Right ventricle myocardium inferior (tissue), 1 donor: Measurements from ENCODE around the gene AKR1A1. TPM values are rescaled to one million over a fixed set of nuclear protein-coding genes. Genes with fewer than 3 reads are reported as not detected.
A peak's percentile ranks its signal among the peaks of the same experiment; 100 is the strongest.
"Not testable (repeated sequence)": the region's sequence is repeated elsewhere in the genome, so short reads cannot be mapped to it uniquely, and the experiment has no call there.

ENCODE experiments used
- ATAC-seq: fragments of 200-7000 bp; cut with Tn5 transposase; one replicate; pipeline ENCODE4 v1.9.1; 2020; ENCODE audit warnings: mild to moderate bottlenecking, moderate library complexity
- DNase-seq: peaks from one replicate; pipeline ENCODE4 v3.0.0; 2021; ENCODE audit errors: missing footprints
- intact Hi-C: fragments of 100-400 bp; cut with DNase I; formaldehyde crosslinking; loops from one replicate; pipeline ENCODE4 v1.11.0; 2022
- long read RNA-seq: library from polyadenylated mRNA; unstranded; transcript quantifications from one replicate; pipeline ENCODE4 v2.0.0, GENCODE V29; 2021
- total RNA-seq: library from RNA; stranded (reverse); fragmentation: NEBNext Ultra II Directional; extraction: Animal tissue kit (Norgen Biotek cat#: 25700); gene quantifications from one replicate; pipeline ENCODE4 v1.2.1, GENCODE V29; 2021
- donor health status: DM: no; HTN: yes; CAD: no; lungs with severe emphysema.

Gene AKR1A1
- 55.9 TPM for total RNA-seq
- long read RNA-seq, transcript AKR1A1-202 (10 exons, 1,818 nt), result minor isoform, 7 of 25 reads
- long read RNA-seq, transcript AKR1A1-201 (9 exons, 1,166 nt), result major isoform, 9 of 25 reads
- long read RNA-seq, partial matches to known transcripts, result 1 of 25 reads
- long read RNA-seq, other reads (novel, unspliced or antisense), result 7 of 25 reads

GRCh38 chr1:45550401-45551351 lies at the start of gene AKR1A1:
Gene AKR1A1 (plus strand): TSS chr1:45550826. CDS start chr1:45561795, 10,969 bp downstream.
- DNase-seq (peak; percentile 95), ATAC-seq (peak; percentile 98)
- intact Hi-C loops, result loop anchor here (1.0 kb wide), 1 partner anchor 29 kb away; the partner anchor contains the start of gene PRDX1

DNA sequence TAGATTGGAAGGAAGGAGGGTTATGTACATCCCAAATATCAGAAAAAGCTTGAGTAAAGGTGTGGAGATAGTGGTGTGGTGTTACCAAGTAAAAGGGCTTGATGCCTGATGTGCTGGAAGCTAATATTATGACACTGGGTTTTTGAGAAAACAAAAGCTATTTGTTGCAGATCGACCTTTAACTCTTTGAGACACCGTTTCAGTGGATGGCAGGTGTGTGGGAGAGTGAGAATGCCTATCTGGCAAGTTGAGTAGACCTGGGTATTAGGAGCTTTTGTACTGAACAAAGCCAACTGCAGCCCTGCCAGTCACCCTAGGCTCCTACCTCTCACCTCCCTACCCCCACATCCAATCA lies 49.1 kb upstream of the AKR1A1 start:
- intact Hi-C loops, result no loop called here
- ATAC-seq (no peak), DNase-seq (no peak)

DNA sequence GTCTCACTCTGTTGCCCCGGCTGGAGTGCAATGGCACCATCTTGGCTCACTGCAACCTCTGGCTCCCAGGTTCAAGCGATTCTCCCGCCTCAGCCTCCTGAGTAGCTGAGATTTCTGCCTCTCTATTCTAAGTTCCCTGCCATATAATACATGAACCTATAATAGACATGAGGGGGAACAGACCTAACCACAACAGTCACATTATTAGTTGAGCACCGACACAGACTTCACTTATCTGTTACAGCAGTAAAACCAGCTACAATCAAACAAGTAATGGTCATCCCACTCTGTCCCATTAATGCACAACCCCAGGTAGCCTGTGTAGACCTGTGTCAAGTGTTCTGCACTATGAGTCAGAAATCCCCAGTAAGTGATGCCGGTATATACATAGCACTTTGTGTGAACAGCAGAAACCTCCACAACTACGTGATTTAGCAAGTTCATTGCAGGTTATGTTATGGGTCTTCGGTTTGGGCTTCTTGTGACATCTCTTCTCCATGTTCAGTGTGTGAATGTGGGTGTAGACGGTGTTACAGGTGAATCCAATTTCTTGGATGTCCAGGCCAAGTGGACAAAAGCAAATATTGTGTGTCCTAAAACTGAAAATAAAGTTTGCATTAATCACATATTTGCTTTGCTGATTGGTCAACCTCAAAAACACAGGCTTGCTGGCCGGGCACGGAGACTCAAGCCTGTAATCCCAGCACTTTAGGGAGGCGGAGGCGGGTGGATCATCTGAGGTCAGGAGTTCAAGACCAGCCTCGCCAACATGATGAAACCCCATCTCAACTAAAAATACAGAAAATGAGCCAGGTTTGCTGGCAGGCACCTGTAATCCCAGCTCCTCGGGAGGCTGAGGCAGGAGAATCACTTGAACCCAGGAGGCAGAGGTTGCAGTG lies 46.9 kb upstream of the AKR1A1 start:
- no peak for ATAC-seq
- no peak for DNase-seq
- intact Hi-C loops, result no loop called here

- DNase-seq (no peak), ATAC-seq (no peak)
- intact Hi-C loops, result no loop called here
Measured at GRCh38 chr1:45507195-45507594, 43.4 kb upstream of the AKR1A1 start.

DNA sequence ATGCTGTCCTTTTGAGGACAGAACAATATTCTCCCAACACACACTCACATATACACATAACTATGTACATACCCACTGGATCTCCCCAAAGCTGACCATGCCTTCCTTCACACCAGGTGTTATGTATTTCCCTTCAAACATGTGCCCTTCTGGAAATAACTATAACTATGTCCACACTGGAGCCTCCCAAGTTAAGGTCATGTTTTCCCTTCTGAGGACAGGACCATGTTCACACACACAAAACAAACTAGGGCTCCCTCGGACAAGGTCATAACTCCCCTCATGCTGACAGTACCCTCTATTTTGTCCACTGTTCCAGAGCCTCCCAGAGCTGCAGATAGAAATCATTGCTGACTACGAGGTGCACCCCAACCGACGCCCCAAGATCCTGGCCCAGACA lies 42.7 kb upstream of the AKR1A1 start:
- intact Hi-C loops, result no loop called here
- no peak for DNase-seq
- no peak for ATAC-seq

DNA sequence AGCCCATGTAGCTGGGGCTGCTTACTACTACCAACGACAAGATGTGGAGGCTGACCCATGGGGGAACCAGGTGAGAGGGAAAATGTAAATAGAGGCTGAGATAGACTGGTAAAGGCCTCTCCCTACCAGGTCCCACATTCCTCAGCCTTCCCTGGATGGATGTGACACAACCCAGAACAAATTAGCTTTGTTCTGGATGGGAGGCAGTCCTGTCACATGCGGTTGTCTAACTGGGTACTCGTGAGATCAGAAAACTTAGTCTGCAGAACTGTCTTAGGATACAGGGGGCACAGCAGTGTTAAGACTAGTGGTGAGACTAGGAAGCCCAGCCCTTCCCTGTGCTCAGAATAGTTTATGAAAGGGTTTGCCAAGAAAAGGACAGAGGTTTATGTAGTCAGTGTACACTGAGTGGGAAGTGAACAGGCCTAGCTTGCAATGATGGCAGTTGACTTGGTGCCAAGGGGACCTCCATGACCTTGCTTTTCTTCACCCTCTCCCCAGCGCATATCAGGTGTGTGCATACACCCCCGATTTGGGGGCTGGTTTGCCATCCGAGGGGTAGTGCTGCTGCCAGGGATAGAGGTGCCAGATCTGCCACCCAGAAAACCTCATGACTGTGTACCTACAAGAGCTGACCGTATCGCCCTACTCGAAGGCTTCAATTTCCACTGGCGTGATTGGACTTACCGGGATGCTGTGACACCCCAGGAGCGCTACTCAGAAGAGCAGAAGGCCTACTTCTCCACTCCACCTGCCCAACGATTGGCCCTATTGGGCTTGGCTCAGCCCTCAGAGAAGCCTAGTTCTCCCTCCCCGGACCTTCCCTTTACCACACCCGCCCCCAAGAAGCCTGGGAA lies 42.1 kb upstream of the AKR1A1 start:
- DNase-seq (no peak), ATAC-seq (peak; percentile 62)
- intact Hi-C loops, result no loop called here

DNA sequence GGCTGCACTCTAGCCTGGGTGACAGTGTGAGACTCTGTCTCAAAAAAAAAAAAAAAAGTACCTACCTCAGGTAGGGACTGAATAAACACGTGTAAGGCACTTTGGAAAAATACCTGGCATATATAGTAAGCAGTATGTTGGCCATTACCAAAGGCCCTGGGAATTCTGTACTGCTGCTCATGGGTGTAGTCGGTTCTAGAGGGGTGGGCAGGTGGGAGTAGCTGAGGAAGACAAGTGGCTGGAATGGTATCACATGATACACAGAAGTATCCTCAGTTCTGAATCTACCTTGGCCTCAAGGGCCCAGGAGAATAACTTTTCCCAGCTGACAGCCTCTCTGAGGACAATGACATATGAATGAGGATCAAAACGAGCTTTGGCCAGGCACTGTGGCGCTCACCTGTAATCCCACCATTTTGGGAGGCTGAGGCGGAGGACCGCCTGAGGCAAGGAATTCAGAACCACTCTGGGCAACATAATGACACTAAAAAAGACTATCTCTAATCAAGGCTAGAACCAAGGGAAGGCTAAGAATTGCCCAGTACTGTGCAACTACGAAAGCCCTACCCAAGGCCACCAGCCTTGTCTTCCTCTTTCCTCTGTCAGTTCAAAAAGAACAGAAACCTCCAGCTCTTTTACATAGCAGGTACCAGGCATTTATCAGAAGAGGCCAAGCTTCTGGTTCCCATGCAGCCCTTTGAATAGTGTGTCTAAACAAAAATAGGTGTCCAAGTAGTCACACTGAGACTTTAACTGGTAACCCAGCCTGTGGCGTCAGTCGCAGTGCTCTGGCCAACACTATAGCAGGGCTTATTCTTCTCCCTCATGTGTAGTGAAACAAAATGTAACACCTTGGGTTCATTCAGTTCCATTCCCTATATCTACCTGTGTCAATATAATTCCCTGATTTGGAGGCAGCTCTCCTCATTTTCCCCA lies 40.3 kb upstream of the AKR1A1 start:
- no peak for ATAC-seq
- DNase-seq, result no peak
- intact Hi-C loops, result no loop called here

DNA sequence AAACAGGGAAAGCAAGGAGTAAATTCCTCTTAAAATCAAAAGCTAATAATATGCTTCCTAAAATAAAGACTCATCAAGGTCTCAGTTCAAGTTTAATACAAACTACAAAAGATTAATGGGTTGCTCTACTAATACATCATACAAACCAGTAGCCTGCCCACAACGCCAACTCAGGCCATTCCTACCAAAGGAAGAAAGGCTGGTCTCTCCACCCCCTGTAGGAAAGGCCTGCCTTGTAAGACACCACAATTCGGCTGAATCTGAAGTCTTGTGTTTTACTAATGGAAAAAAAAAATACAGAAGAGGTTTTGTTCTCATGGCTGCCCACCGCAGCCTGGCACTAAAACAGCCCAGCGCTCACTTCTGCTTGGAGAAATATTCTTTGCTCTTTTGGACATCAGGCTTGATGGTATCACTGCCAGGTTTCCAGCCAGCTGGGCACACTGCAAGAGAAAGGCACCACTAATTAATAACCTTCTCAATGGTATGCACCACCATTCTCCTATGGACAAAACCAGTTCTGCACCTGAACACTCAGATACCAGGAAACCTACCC lies 39.6 kb upstream of the AKR1A1 start:
- ATAC-seq (no peak), DNase-seq (no peak)
- intact Hi-C loops, result no loop called here

GRCh38 chr1:45512641-45513054 lies 38.0 kb upstream of the AKR1A1 start:
- ATAC-seq (peak; percentile 45), DNase-seq (no peak)
- intact Hi-C loops, result no loop called here

- intact Hi-C loops, DNase-seq, ATAC-seq: not testable (repeated sequence)
Measured at GRCh38 chr1:45513532-45514260, 36.9 kb upstream of the AKR1A1 start.

DNA sequence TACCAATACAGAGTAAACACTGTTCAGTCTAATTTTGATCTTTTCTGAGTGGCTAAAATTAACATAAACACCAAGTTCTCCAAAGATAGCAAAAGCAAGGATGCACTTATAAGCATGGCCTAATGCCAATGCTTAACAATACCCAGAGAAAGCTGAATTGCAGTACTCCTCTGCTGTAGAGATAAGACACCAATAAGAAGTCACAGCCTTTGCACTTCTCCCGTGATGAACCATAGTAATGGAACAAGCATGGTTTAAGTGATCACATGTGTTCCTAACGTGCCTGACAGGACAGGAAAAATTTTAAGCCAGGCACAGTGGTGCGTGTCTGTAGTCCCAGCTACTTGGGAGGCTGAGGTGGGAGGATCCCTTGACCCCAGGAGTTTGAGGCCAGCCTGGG lies 34.6 kb upstream of the AKR1A1 start:
- no peak for ATAC-seq
- DNase-seq, result no peak
- intact Hi-C loops, result no loop called here

DNA sequence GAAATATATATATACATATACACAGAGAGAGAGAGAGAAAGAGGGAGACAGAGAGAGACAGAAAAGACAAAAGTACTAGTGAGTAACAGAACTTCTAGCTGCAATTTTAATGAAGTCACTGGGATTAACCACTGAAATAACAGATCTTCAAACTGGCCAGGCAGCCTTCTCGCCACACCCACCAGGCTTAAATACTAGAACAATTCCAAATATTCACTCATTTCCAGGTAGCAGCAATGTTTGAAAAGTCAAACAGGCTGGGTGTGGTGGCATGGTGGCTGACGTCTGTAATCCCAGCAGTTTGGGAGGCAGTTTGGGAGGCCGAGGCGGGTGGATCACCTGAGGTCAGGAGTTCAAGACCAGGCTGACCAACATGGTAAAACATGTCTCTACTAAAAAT lies 34.2 kb upstream of the AKR1A1 start:
- no peak for DNase-seq
- ATAC-seq, result no peak
- intact Hi-C loops, result no loop called here

- ATAC-seq, DNase-seq, intact Hi-C loops: not testable (repeated sequence)
Measured at GRCh38 chr1:45518366-45518765, 32.3 kb upstream of the AKR1A1 start.

DNA sequence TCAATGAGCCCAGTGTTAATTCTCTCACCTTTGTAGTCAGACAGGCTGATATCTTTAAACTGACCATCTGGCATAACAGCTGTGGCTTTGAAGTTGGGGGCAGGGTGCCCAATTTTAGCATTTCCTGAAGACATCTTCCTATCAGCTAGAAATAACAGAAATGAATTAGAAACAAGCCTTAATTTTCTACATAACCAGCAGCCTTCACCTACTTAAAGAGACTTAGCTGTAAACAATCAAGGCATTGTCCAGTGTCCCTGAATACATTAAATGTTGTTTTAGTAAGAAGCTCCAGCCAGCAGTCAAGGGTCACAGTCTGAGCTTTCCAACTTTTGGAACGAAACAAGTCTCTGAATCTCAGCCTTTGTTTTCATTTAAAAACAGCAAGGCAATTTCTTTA lies 31.7 kb upstream of the AKR1A1 start:
- intact Hi-C loops, result no loop called here
- DNase-seq (no peak), ATAC-seq (no peak)

- not testable (repeated sequence) for DNase-seq, ATAC-seq
- intact Hi-C loops, result loop anchor here (5.0 kb wide), 1 partner anchor 48 kb away; no protein-coding TSS in a partner anchor
Measured at GRCh38 chr1:45519774-45520173, 30.9 kb upstream of the AKR1A1 start.
